Neural progenitor cell (in vitro differentiated cells): ENCODE data around the gene BNIP3. TPM values are rescaled to one million over a fixed set of nuclear protein-coding genes. Genes with fewer than 3 reads are reported as not detected.
A peak's percentile ranks its signal among the peaks of the same experiment; 100 is the strongest.

Experiments used
- DNase-seq: peaks from one replicate; pipeline ENCODE4 v3.0.0-alpha.2; 2016; ENCODE audit warnings: low spot score
- H2AFZ ChIP-seq: fragments of 200-600 bp; sonication (generic); replicated peaks from 2 replicates; pipeline ENCODE4 v1.6.1; 2016; ENCODE audit warnings: antibody characterized with exemption
- H3F3A ChIP-seq: fragments of 200-600 bp; sonication (generic); 2 replicates; pipeline ENCODE4 v1.6.1; 2016; ENCODE audit warnings: antibody characterized with exemption, low read depth
- H3K27ac ChIP-seq: fragments of 200-600 bp; sonication (generic); 2 replicates; pipeline ENCODE4 v1.5.1; 2016; ENCODE audit warnings: mild to moderate bottlenecking
- H3K27me3 ChIP-seq: fragments of 200-600 bp; sonication (generic); 2 replicates; pipeline ENCODE4 v1.6.1; 2016; ENCODE audit warnings: mild to moderate bottlenecking, moderate library complexity
- H3K36me3 ChIP-seq: fragments of 200-600 bp; sonication (generic); 2 replicates; pipeline ENCODE4 v1.5.1; 2016
- H3K4me1 ChIP-seq: fragments of 200-600 bp; sonication (generic); 2 replicates; pipeline ENCODE4 v1.6.1; 2016; ENCODE audit warnings: mixed run types
- H3K4me2 ChIP-seq: fragments of 200-600 bp; sonication (generic); 2 replicates; pipeline ENCODE4 v1.6.1; 2016
- H3K4me3 ChIP-seq: fragments of 200-600 bp; sonication (generic); 2 replicates; pipeline ENCODE4 v1.5.1; 2016
- H3K79me2 ChIP-seq: fragments of 200-600 bp; sonication (generic); 2 replicates; pipeline ENCODE4 v1.6.1; 2016; ENCODE audit warnings: low read depth
- H3K9ac ChIP-seq: fragments of 200-600 bp; sonication (generic); 2 replicates; pipeline ENCODE4 v1.6.1; 2016
- H3K9me3 ChIP-seq: fragments of 200-600 bp; sonication (generic); 2 replicates; pipeline ENCODE4 v1.5.1; 2016; ENCODE audit warnings: low read depth
- H4K20me1 ChIP-seq: fragments of 200-600 bp; sonication (generic); 2 replicates; pipeline ENCODE4 v1.6.1; 2016; ENCODE audit warnings: low read depth
- H3K27ac Mint-ChIP-seq: 3 replicates; pipeline ENCODE4 v1.8.0; 2021; ENCODE audit warnings: mixed read lengths
- H3K27me3 Mint-ChIP-seq: 2 replicates; pipeline ENCODE4 v1.8.0; 2022; ENCODE audit warnings: low read depth, mild to moderate bottlenecking, inconsistent platforms, moderate library complexity, mixed read lengths; ENCODE audit not compliant: insufficient read depth
- H3K36me3 Mint-ChIP-seq: 3 replicates; pipeline ENCODE4 v1.8.0; 2021; ENCODE audit warnings: mixed read lengths
- H3K4me1 Mint-ChIP-seq: 3 replicates; pipeline ENCODE4 v1.8.0; 2021; ENCODE audit warnings: mixed read lengths
- H3K4me3 Mint-ChIP-seq: 3 replicates; pipeline ENCODE4 v1.8.0; 2021; ENCODE audit warnings: mild to moderate bottlenecking, moderate library complexity, mixed read lengths
- H3K9me3 Mint-ChIP-seq: 3 replicates; pipeline ENCODE4 v1.8.0; 2020; ENCODE audit warnings: mixed read lengths
- EZH2 ChIP-seq: fragments of 200-600 bp; sonication (generic); IDR thresholded peaks from 2 replicates; pipeline ENCODE4 v1.6.1; 2017; ENCODE audit warnings: antibody characterized with exemption, mild to moderate bottlenecking, moderate library complexity
- EZH2phosphoT487 ChIP-seq: fragments of 200-600 bp; sonication (generic); IDR thresholded peaks from 2 replicates; pipeline ENCODE4 v1.6.1; 2017; ENCODE audit warnings: antibody characterized with exemption
- total RNA-seq: library from RNA; depleted of rRNA; stranded (reverse); fragments of >200 nt; gene quantifications from 2 replicates; pipeline ENCODE4 v1.2.3, GENCODE V29; 2015; ENCODE audit warnings: low replicate concordance
- TF ChIP-seq, protein P1 (sequence below): fragments of 200-600 bp; sonication (generic); IDR thresholded peaks from 2 replicates; pipeline ENCODE4 v1.5.1; 2017; ENCODE audit warnings: antibody characterized with exemption, mild to moderate bottlenecking

The BNIP3 gene
- total RNA-seq, 1 donor from 2014 or later: 256 TPM

DNA sequence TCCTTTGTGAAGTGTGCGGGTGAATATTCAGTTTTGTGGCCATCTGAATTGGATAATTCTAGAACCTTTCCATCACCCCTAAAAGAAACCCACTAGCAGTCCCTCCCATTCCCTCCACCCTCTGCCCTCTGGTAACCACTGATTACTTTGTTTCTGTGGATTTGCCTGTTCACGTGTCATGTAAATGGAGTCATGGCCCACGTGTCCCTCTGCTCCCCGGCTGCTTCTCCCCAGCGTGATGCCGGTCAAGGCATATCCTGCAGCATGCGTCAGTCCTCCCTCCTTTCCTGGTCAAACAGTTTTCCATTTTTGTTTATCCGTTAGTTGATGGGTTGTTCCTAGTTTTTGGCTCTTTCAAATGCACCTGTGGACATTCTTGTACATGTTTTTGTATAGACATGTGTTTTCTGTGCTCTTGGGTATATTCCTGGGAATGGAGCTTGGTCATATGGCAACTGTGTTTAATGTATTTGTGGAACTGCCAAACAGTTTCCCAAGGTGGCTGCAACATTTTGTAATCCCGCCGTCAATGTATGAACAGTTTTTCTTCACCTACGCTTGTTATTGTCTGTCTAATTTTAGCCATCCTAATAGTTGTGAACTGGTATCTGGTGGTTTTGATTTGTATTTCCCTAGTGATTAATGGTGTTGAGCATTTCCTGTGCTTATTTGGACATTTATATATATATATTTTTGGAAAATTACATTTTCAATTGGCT, 58.5 kb downstream of the BNIP3 start:
- peaks cover 38% of the 10 kb centered on the region for H3K36me3 Mint-ChIP-seq
- Histone ChIP-seq H3F3A (no peaks in the 10 kb centered on the region), H3K4me3 (no peak overlapping the region), H3K27me3 (no peaks in the 10 kb centered on the region), H3K9me3 (no peaks in the 10 kb centered on the region), H3K36me3 (no peaks in the 10 kb centered on the region), H4K20me1 (peaks cover 49% of the 10 kb centered on the region), H2AFZ (no peak overlapping the region), H3K79me2 (peaks cover 79% of the 10 kb centered on the region), H3K9ac (no peak overlapping the region), H3K4me1 (peaks cover 9% of the 10 kb centered on the region), H3K27ac (no peak overlapping the region), H3K4me2 (no peak overlapping the region)
- DNase-seq: no peak
- H3K27ac Mint-ChIP-seq: no peak overlapping the region
- TF ChIP-seq EZH2phosphoT487 (no peak), EZH2 (no peak)
- TF ChIP-seq, protein P1, sequence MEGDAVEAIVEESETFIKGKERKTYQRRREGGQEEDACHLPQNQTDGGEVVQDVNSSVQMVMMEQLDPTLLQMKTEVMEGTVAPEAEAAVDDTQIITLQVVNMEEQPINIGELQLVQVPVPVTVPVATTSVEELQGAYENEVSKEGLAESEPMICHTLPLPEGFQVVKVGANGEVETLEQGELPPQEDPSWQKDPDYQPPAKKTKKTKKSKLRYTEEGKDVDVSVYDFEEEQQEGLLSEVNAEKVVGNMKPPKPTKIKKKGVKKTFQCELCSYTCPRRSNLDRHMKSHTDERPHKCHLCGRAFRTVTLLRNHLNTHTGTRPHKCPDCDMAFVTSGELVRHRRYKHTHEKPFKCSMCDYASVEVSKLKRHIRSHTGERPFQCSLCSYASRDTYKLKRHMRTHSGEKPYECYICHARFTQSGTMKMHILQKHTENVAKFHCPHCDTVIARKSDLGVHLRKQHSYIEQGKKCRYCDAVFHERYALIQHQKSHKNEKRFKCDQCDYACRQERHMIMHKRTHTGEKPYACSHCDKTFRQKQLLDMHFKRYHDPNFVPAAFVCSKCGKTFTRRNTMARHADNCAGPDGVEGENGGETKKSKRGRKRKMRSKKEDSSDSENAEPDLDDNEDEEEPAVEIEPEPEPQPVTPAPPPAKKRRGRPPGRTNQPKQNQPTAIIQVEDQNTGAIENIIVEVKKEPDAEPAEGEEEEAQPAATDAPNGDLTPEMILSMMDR: no peak
- H3K4me1 Mint-ChIP-seq: peaks cover 18% of the 10 kb centered on the region
- no peaks in the 10 kb centered on the region for H3K27me3 Mint-ChIP-seq
- H3K9me3 Mint-ChIP-seq: peaks cover 24% of the 10 kb centered on the region
- H3K4me3 Mint-ChIP-seq: no peak overlapping the region

DNA sequence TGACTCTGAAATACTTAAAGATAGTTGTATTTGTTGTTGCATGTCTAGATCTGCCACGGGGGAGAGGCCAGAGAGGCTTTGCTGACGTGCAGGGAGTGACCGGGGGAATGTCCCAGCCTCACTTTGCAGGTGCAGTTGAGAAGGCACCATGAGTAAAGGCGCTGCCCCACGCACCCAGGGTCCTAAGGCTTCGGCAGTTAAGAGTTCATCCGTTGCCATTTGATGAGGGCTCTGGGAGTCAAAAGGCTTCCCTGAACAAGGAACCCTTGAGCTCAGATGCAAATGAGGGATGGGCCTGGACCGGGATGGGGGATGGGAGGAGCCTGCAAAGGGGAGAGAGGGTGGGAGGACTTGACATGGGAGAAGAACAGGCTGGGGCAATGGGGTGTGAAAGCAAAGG, 60.5 kb downstream of the BNIP3 start:
- Mint-ChIP-seq H3K9me3 (peaks cover 20% of the 10 kb centered on the region), H3K27ac (no peak overlapping the region), H3K4me3 (no peak overlapping the region), H3K36me3 (peaks cover 26% of the 10 kb centered on the region), H3K4me1 (peaks cover 13% of the 10 kb centered on the region), H3K27me3 (peaks cover 2% of the 10 kb centered on the region)
- Histone ChIP-seq H3K4me3 (no peak overlapping the region), H2AFZ (no peak overlapping the region), H3K9ac (no peak overlapping the region), H3K4me1 (peaks cover 9% of the 10 kb centered on the region), H3K36me3 (no peaks in the 10 kb centered on the region), H3K27me3 (no peaks in the 10 kb centered on the region), H3F3A (no peaks in the 10 kb centered on the region), H3K79me2 (peaks cover 65% of the 10 kb centered on the region), H4K20me1 (peaks cover 30% of the 10 kb centered on the region), H3K4me2 (peak overlapping the region; percentile 3), H3K9me3 (no peaks in the 10 kb centered on the region), H3K27ac (no peak overlapping the region)
- DNase-seq: peak; percentile 51
- TF ChIP-seq EZH2phosphoT487: no peak
- TF ChIP-seq, protein P1: no peak
- TF ChIP-seq EZH2: no peak

DNA sequence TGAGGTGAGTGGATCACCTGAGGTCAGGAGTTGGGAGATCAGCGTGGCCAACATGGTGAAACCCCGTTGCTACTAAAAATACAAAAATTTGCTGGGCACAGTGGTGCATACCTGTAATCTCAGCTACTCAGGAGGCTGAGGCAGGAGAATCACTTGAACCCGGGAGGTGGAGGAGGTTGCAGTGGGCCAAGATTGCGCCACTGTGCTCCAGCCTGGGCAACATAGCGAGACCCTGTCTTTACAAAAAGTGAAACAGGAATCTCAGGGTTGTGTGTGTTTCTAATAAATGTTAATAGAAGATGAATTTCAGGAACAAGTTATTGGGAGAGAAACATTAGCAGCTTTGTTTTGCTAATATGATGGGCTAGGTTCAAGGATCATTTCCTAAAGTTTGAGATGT, 61.0 kb downstream of the BNIP3 start:
- Histone ChIP-seq H2AFZ (no peak overlapping the region), H3K27me3 (no peaks in the 10 kb centered on the region), H3K36me3 (no peaks in the 10 kb centered on the region), H3K9me3 (no peaks in the 10 kb centered on the region), H3K9ac (no peak overlapping the region), H3K4me2 (no peak overlapping the region), H3K27ac (no peak overlapping the region), H3K4me1 (peaks cover 9% of the 10 kb centered on the region), H3K4me3 (no peak overlapping the region), H3K79me2 (peaks cover 65% of the 10 kb centered on the region), H3F3A (no peaks in the 10 kb centered on the region), H4K20me1 (peaks cover 30% of the 10 kb centered on the region)
- no peak overlapping the region for H3K27ac Mint-ChIP-seq
- H3K9me3 Mint-ChIP-seq: peaks cover 20% of the 10 kb centered on the region
- no peak overlapping the region for H3K4me3 Mint-ChIP-seq
- no peak for DNase-seq
- H3K4me1 Mint-ChIP-seq: peaks cover 13% of the 10 kb centered on the region
- TF ChIP-seq, protein P1: no peak
- no peak for TF ChIP-seq EZH2
- no peak for TF ChIP-seq EZH2phosphoT487
- peaks cover 2% of the 10 kb centered on the region for H3K27me3 Mint-ChIP-seq
- H3K36me3 Mint-ChIP-seq: peaks cover 26% of the 10 kb centered on the region
